Endothelial cell of umbilical vein (primary cell): ENCODE measurements around the gene CCDC85A. TPM values are rescaled to one million over a fixed set of nuclear protein-coding genes. Genes with fewer than 3 reads are reported as not detected.

Experiments used
- BruUV-seq: library from RNA; stranded (reverse); fragments of 400-500 nt; replicated peaks from 2 replicates; lab custom pipeline; 2021; lab: Mats Ljungman, UMichigan
- CTCF ChIA-PET: fragments of 300-600, 350-600 bp; sonication (Branson Sonifier 250); formaldehyde crosslinking; loops from one replicate; lab custom pipeline; 2021; ENCODE audit warnings: antibody characterized with exemption, inconsistent platforms; lab: Charles Lee
- POLR2A ChIA-PET: fragments of 300-600, 350-600 bp; sonication (Branson Sonifier 250); formaldehyde crosslinking; loops from one replicate; lab custom pipeline; 2021; ENCODE audit warnings: antibody characterized with exemption, inconsistent platforms; lab: Charles Lee
- DNase-seq: peaks from one replicate; pipeline ENCODE4 v3.0.0-alpha.2; 2011; ENCODE audit warnings: low read depth, low spot score
- FAIRE-seq: peaks from 2 replicates; lab custom pipeline; 2011; peaks lifted over from hg19 to GRCh38; lab: Jason Lieb, UNC
- H2AFZ ChIP-seq: 2 replicates; pipeline ENCODE4 v1.6.0; 2012; ENCODE audit warnings: low read depth, low read length, control low read depth, inconsistent platforms
- H3K27ac ChIP-seq: 2 replicates; pipeline ENCODE4 v1.5.1; 2011; ENCODE audit warnings: low read depth, mild to moderate bottlenecking, control low read depth, low read length, moderate library complexity; ENCODE audit not compliant: insufficient read depth
- H3K27me3 ChIP-seq, 2 experiments: 2 replicates each; pipeline versions ENCODE4 v1.6.0 to v1.6.1; 2011; ENCODE audit warnings: low read length in 2 of 2, mixed read lengths in 1 of 2; ENCODE audit not compliant: control insufficient read depth in 2 of 2, insufficient read depth in 2 of 2
- H3K36me3 ChIP-seq, 2 experiments: 2 replicates in 1 of 2; 3 replicates in 1 of 2; pipeline ENCODE4 v1.5.1; 2011; ENCODE audit warnings: low read length in 2 of 2, mild to moderate bottlenecking in 1 of 2, moderate library complexity in 1 of 2; ENCODE audit not compliant: control insufficient read depth in 2 of 2, insufficient read depth in 2 of 2; ENCODE audit errors: extremely low read depth in 1 of 2
- H3K4me1 ChIP-seq: 3 replicates; pipeline ENCODE4 v1.5.1; 2011; ENCODE audit warnings: mild to moderate bottlenecking, low read length; ENCODE audit not compliant: control insufficient read depth, insufficient read depth; ENCODE audit errors: extremely low read depth
- H3K4me2 ChIP-seq: 2 replicates; pipeline ENCODE4 v1.6.1; 2011; ENCODE audit warnings: low read length, control low read depth, mixed read lengths; ENCODE audit not compliant: insufficient read depth
- H3K4me3 ChIP-seq, 3 experiments: fragments of 200-600 bp in 1 of 3; sonication (generic), shearing (Covaris generic) in 1 of 3; replicated peaks in 1 of 3; 2 replicates each; pipeline ENCODE4 v1.5.1; 2011 to 2016; ENCODE audit warnings: control low read depth in 3 of 3, low read length in 3 of 3, mild to moderate bottlenecking in 2 of 3, inconsistent platforms in 1 of 3, low read depth in 1 of 3, moderate library complexity in 1 of 3; ENCODE audit not compliant: insufficient read depth in 1 of 3
- H3K79me2 ChIP-seq: 2 replicates; pipeline ENCODE4 v1.6.0; 2012; ENCODE audit warnings: low read length, inconsistent platforms; ENCODE audit not compliant: control insufficient read depth, insufficient read depth
- H3K9ac ChIP-seq: replicated peaks from 2 replicates; pipeline ENCODE3; 2011; ENCODE audit warnings: low read length, control low read depth; ENCODE audit not compliant: insufficient read depth; ENCODE audit errors: extremely low read depth
- H3K9me1 ChIP-seq: replicated peaks from 3 replicates; pipeline ENCODE4 v1.6.0; 2011; ENCODE audit warnings: mild to moderate bottlenecking, low read length; ENCODE audit not compliant: control insufficient read depth, insufficient read depth; ENCODE audit errors: extremely low read depth
- H3K9me3 ChIP-seq: replicated peaks from 2 replicates; pipeline ENCODE4 v1.5.1; 2012; ENCODE audit warnings: low read length, inconsistent platforms; ENCODE audit not compliant: control insufficient read depth, insufficient read depth
- H4K20me1 ChIP-seq: replicated peaks from 2 replicates; pipeline ENCODE3; 2011; ENCODE audit warnings: mild to moderate bottlenecking, low read length; ENCODE audit not compliant: control insufficient read depth, insufficient read depth; ENCODE audit errors: extremely low read depth
- EZH2 ChIP-seq: IDR thresholded peaks from 2 replicates; pipeline ENCODE4 v1.6.1; 2012; ENCODE audit warnings: borderline replicate concordance, low read depth, mild to moderate bottlenecking, moderate library complexity, low read length, inconsistent platforms; ENCODE audit not compliant: severe bottlenecking
- FOS ChIP-seq: IDR thresholded peaks from 2 replicates; pipeline ENCODE4 v1.6.1; 2011; ENCODE audit warnings: mild to moderate bottlenecking, low read length, moderate library complexity, borderline replicate concordance; ENCODE audit not compliant: insufficient read depth
- GATA2 ChIP-seq: IDR thresholded peaks from 2 replicates; pipeline ENCODE4 v1.7.0; 2011; ENCODE audit warnings: low read depth, mild to moderate bottlenecking, moderate library complexity, mixed read lengths, low read length; ENCODE audit not compliant: insufficient read length, insufficient read depth
- MYC ChIP-seq: IDR thresholded peaks from one replicate; pipeline ENCODE4 v1.6.1; 2011; ENCODE audit warnings: mild to moderate bottlenecking, low read depth, low read length
- POLR2AphosphoS5 ChIP-seq: IDR thresholded peaks from 2 replicates; pipeline ENCODE4 v1.6.1; 2012; ENCODE audit warnings: low read depth, mild to moderate bottlenecking, control low read depth, low read length, moderate library complexity; ENCODE audit not compliant: insufficient read depth
- dilution Hi-C: fragments of 300-500 bp; cut with MboI; formaldehyde crosslinking; loops from one replicate; pipeline ENCODE4 v1.15.0; 2019; ENCODE audit warnings: low sequenced_read_pairs; ENCODE audit not compliant: extremely low pct_ligation_motif_present
- intact Hi-C: fragments of 100-400 bp; cut with micrococcal nuclease; formaldehyde crosslinking; loops from one replicate; pipeline ENCODE4 v1.10.0; 2022
- polyA plus RNA-seq, 4 experiments: library from polyadenylated mRNA; depleted of rRNA in 3 of 4; stranded (reverse) in 3 of 4; unstranded in 1 of 4; fragments of >200 nt; gene quantifications; 2 replicates each; pipeline versions ENCODE4 v1.2.1 to v1.2.3, GENCODE V29; 2011 to 2012; ENCODE audit warnings: missing spikeins in 1 of 4
- total RNA-seq: library from RNA; stranded (reverse); gene quantifications from 2 replicates; pipeline ENCODE4 v1.2.3, GENCODE V29; 2021
- TF ChIP-seq, protein P1 (sequence below): IDR thresholded peaks from 2 replicates; pipeline ENCODE4 v1.6.1; 2011; ENCODE audit not compliant: insufficient read depth, insufficient read length

CCDC85A gene
- total and polyA plus RNA-seq, 2 donors (not counting 3 experiments of a cell fraction or from before 2014, with no cell fraction given) = 5.1 to 10.4 TPM

DNA sequence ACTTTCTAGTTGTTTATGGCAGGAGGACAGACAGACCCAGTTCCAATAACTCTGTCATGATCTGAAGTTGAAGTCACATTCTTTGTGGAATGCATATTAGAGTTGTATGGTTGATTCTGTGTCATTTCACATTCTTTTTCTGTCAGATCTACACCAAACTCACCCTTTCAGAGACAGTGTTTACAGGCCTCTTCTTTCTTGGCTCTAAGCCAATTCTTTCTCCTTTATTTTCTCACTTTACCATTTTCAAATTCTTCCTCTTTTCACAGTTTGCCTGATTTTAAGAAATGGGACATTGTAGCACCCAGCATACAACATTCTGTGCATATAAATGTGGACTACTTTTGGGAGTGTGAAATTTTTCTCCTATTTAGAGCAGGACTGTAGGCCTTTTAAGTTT, 103.7 kb downstream of the CCDC85A start:
- no peak overlapping the region for H3K27ac ChIP-seq
- no peaks in the 10 kb centered on the region for H3K36me3 ChIP-seq
- dilution Hi-C loops (no loop called here), intact Hi-C loops (loop anchor here (5.0 kb wide), 1 partner anchor 100 kb away; no protein-coding TSS in a partner anchor)
- H4K20me1 ChIP-seq = no peaks in the 10 kb centered on the region
- FAIRE-seq (no peak), DNase-seq (peak; percentile 15)
- no peak overlapping the region for H3K4me2 ChIP-seq
- ChIA-PET CTCF (no interaction called here), POLR2A (no interaction called here)
- peaks cover 9% of the 10 kb centered on the region for H3K4me1 ChIP-seq
- TF ChIP-seq, protein P1, sequence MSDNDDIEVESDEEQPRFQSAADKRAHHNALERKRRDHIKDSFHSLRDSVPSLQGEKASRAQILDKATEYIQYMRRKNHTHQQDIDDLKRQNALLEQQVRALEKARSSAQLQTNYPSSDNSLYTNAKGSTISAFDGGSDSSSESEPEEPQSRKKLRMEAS = no peak
- TF ChIP-seq MYC (no peak), GATA2 (no peak), POLR2AphosphoS5 (no peak), EZH2 (no peak)
- H3K4me3 ChIP-seq = no peak overlapping the region
- no peaks in the 10 kb centered on the region for H3K9me1 ChIP-seq
- no TSS peak for BruUV-seq
- no peaks in the 10 kb centered on the region for H3K27me3 ChIP-seq
- H2AFZ ChIP-seq = no peak overlapping the region
- H3K9me3 ChIP-seq = no peaks in the 10 kb centered on the region
- no peaks in the 10 kb centered on the region for H3K79me2 ChIP-seq
- no peak overlapping the region for H3K9ac ChIP-seq

DNA sequence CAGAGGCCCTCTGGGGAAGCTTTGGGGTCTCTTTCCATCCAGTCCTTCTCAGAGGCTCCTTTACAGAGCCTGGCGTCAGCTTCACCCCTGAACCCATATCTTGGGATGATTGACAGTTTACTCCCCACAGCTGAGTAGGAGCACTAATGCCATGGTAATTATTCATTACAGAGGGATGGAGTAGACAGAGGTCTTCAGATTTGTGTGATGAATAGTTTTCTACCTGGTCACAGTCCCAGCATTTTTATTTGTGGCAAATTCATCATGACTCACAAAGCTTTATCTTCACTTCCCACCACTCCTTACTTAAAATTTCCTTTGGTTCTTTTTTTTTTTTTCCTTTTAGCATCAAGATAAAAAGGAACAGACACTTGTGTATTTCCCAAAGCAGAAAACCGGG, 104.2 kb downstream of the CCDC85A start:
- no peaks in the 10 kb centered on the region for H4K20me1 ChIP-seq
- H3K27ac ChIP-seq = no peak overlapping the region
- H3K4me1 ChIP-seq = peaks cover 9% of the 10 kb centered on the region
- H3K9me3 ChIP-seq = no peaks in the 10 kb centered on the region
- H3K27me3 ChIP-seq = no peaks in the 10 kb centered on the region
- no peak for FAIRE-seq
- no peak overlapping the region for H3K9ac ChIP-seq
- no peaks in the 10 kb centered on the region for H3K36me3 ChIP-seq
- H3K4me3 ChIP-seq = no peak overlapping the region
- POLR2A ChIA-PET = no interaction called here
- no peak overlapping the region for H3K4me2 ChIP-seq
- dilution Hi-C loops = no loop called here
- H2AFZ ChIP-seq = no peak overlapping the region
- DNase-seq = peak; percentile 20
- CTCF ChIA-PET = no interaction called here
- TF ChIP-seq FOS (peak; percentile 34), MYC (no peak)
- TF ChIP-seq, protein P1 = no peak
- H3K9me1 ChIP-seq = no peaks in the 10 kb centered on the region
- no TSS peak for BruUV-seq
- intact Hi-C loops = loop anchor here (5.0 kb wide), 1 partner anchor 101 kb away; no protein-coding TSS in a partner anchor
- H3K79me2 ChIP-seq = no peaks in the 10 kb centered on the region
